Uterus (tissue), 4 donors: ENCODE measurements around the gene CES5A. TPM values are rescaled to one million over a fixed set of nuclear protein-coding genes. Genes with fewer than 3 reads are reported as not detected.

Source experiments
- DNase-seq, 2 donors: peaks; one replicate each; pipeline ENCODE4 v3.0.0-alpha.2; 2019 to 2020
- H3K27ac ChIP-seq, 2 donors: fragments of 200-600 bp; sonication (generic); 1 replicate in 1 of 2; 2 replicates in 1 of 2; pipeline ENCODE4 v1.5.1; 2016 to 2018
- H3K27me3 ChIP-seq, 2 donors: fragments of 200-600 bp; sonication (generic); one replicate each; pipeline ENCODE4 v1.5.1; 2018 to 2019; ENCODE audit warnings: control low read depth in 1 of 2
- H3K36me3 ChIP-seq, 2 donors: fragments of 200-600 bp; sonication (generic); one replicate each; pipeline ENCODE4 v1.5.1; 2019; ENCODE audit warnings: control low read depth in 1 of 2
- H3K4me1 ChIP-seq, 2 donors: fragments of 200-600 bp; sonication (generic); one replicate each; pipeline ENCODE4 v1.5.1; 2018 to 2019; ENCODE audit warnings: control low read depth in 1 of 2
- H3K4me3 ChIP-seq, 2 donors: fragments of 200-600 bp; sonication (generic); 1 replicate in 1 of 2; 2 replicates in 1 of 2; pipeline ENCODE4 v1.5.1; 2018 to 2019; ENCODE audit warnings: mild to moderate bottlenecking in 1 of 2
- H3K9me3 ChIP-seq, 2 donors: fragments of 200-600 bp; sonication (generic); one replicate each; pipeline ENCODE4 v1.5.1; 2019; ENCODE audit warnings: control low read depth in 1 of 2
- POLR2A ChIP-seq, 2 donors: fragments of 450-650 bp; IDR thresholded peaks; one replicate each; pipeline ENCODE4 v1.6.1; 2016; ENCODE audit warnings: antibody characterized with exemption in 2 of 2, mild to moderate bottlenecking in 1 of 2, moderate library complexity in 1 of 2
- intact Hi-C: fragments of 100-400 bp; cut with DNase I; formaldehyde crosslinking; loops from one replicate; pipeline ENCODE4 v1.15.1; 2023; ENCODE audit warnings: low total_unique reads
- total RNA-seq, 4 donors: library from RNA; depleted of rRNA in 3 of 4; stranded (reverse); fragments of >200 nt in 3 of 4; gene quantifications; one replicate each; pipeline versions ENCODE4 v1.1.0 to v1.2.4, GENCODE V29; 2014 to 2023
- TF ChIP-seq, protein P1 (sequence below), 4 experiments: fragments of 200-600 bp in 2 of 4; fragments of 450-650 bp in 2 of 4; sonication (generic) in 2 of 4; IDR thresholded peaks; one replicate each; pipeline ENCODE4 v1.5.1; 2016 to 2019; ENCODE audit warnings: antibody characterized with exemption in 4 of 4, mild to moderate bottlenecking in 2 of 4, moderate library complexity in 1 of 4
- donor health status: DM: yes; HTN: yes; CAD: no.

The CES5A gene, protein sequence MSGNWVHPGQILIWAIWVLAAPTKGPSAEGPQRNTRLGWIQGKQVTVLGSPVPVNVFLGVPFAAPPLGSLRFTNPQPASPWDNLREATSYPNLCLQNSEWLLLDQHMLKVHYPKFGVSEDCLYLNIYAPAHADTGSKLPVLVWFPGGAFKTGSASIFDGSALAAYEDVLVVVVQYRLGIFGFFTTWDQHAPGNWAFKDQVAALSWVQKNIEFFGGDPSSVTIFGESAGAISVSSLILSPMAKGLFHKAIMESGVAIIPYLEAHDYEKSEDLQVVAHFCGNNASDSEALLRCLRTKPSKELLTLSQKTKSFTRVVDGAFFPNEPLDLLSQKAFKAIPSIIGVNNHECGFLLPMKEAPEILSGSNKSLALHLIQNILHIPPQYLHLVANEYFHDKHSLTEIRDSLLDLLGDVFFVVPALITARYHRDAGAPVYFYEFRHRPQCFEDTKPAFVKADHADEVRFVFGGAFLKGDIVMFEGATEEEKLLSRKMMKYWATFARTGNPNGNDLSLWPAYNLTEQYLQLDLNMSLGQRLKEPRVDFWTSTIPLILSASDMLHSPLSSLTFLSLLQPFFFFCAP
- total RNA-seq: not detected

DNA sequence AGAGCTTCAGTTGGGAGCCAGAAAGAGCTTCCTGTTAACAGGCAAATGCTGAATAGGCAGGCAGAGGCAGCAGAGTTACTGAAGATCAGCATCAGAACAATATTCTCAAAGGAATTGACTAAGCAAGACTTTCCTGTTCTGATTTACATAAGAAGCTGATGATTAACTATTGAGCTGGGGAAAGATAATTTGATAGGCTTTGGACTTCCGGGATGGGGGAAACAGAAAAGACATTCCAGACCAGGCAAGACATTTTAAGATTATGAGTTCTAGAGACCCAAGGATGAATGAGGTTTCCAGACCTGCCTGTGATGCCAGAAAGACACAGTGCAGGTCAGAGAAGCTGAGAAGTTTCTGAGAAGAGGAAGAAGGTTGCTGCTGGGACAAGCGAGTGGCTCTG is at the start of gene CES5A:
TSS of gene CES5A (minus strand) at position 101 of the 400 bp plus-strand sequence. CDS start 152 bp downstream, outside the sequence.
- H3K27ac ChIP-seq: no peak within 1 kb of the TSS
- intact Hi-C loops: no loop called here
- H3K4me3 ChIP-seq: no peak within 1 kb of the TSS
- TF ChIP-seq, protein P1, sequence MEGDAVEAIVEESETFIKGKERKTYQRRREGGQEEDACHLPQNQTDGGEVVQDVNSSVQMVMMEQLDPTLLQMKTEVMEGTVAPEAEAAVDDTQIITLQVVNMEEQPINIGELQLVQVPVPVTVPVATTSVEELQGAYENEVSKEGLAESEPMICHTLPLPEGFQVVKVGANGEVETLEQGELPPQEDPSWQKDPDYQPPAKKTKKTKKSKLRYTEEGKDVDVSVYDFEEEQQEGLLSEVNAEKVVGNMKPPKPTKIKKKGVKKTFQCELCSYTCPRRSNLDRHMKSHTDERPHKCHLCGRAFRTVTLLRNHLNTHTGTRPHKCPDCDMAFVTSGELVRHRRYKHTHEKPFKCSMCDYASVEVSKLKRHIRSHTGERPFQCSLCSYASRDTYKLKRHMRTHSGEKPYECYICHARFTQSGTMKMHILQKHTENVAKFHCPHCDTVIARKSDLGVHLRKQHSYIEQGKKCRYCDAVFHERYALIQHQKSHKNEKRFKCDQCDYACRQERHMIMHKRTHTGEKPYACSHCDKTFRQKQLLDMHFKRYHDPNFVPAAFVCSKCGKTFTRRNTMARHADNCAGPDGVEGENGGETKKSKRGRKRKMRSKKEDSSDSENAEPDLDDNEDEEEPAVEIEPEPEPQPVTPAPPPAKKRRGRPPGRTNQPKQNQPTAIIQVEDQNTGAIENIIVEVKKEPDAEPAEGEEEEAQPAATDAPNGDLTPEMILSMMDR (IDR thresholded peaks at IDR 0.05): no peak
- TF ChIP-seq POLR2A (IDR thresholded peaks at IDR 0.05): no peak
- DNase-seq: no peak
- H3K4me1 ChIP-seq: no peaks in the 10 kb centered on the region
- H3K36me3 ChIP-seq: no peaks in the 10 kb centered on the region
- no peaks in the 10 kb centered on the region for H3K27me3 ChIP-seq
- H3K9me3 ChIP-seq: no peaks in the 10 kb centered on the region

DNA sequence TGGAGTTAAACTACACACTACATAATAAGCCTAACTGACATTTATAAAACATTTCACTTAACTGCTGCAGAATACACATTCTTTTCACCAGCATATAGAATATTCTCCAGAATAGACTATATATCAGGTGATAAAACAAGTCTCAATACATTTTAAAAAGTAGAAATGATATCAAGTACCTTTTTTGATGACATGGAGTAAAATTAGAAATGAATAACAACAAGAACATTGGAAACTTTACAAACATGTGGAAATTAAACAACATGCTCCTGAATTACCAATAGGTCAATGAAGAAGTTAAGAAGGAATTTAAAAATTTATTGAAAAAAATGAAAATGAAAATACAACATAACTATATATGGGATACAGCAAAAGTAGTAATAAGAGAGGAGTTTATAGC is 47.5 kb upstream of the CES5A start:
- DNase-seq: no peak
- H3K27me3 ChIP-seq: no peaks in the 10 kb centered on the region
- H3K9me3 ChIP-seq: no peaks in the 10 kb centered on the region
- intact Hi-C loops: no loop called here
- no peak overlapping the region for H3K4me3 ChIP-seq
- H3K27ac ChIP-seq: no peak overlapping the region
- H3K4me1 ChIP-seq: no peaks in the 10 kb centered on the region
- no peak for TF ChIP-seq POLR2A (IDR thresholded peaks at IDR 0.05)
- TF ChIP-seq, protein P1 (IDR thresholded peaks at IDR 0.05): no peak
- H3K36me3 ChIP-seq: no peaks in the 10 kb centered on the region

DNA sequence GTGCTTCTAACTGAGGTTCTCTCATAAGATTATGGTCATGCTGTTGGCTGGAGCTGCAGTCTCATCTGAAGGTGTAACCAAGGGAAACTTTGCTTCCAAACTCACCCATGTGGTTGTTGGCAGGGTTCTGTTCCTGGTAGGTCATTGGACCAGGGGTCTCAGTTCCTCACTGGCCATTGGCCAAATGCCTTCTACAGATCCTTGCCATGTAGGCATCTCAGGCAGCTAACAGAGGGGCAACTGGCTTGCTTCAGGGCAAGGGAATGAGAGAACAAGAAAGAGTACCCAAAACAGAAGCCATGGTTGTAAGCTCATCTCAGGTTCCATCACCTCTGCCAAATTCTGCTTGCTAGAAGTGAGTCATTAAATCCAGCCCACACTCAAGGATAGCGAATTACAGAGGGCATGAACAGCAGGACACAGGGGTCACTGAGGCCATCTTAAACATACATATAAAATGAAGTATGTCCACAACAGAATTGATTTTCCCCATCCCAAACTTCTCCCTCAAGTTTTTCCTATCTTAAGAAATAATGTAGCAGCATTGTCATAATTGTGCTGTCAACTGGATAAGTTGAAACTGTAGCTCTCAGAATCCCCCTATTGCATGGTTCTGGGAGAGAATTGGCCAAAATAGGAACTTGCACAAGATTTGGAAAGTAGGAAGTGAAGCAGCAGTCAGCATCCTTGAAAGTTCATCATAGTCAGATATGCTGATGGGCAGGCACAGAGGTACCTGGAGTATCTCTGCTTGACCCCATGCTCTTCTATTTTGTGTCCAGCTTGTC is 42.4 kb upstream of the CES5A start:
- Histone ChIP-seq H3K27ac (no peak overlapping the region), H3K4me3 (no peak overlapping the region), H3K4me1 (no peaks in the 10 kb centered on the region), H3K9me3 (no peaks in the 10 kb centered on the region), H3K36me3 (no peaks in the 10 kb centered on the region), H3K27me3 (no peaks in the 10 kb centered on the region)
- DNase-seq: no peak
- intact Hi-C loops: no loop called here
- TF ChIP-seq, protein P1 (IDR thresholded peaks at IDR 0.05): no peak
- no peak for TF ChIP-seq POLR2A (IDR thresholded peaks at IDR 0.05)

DNA sequence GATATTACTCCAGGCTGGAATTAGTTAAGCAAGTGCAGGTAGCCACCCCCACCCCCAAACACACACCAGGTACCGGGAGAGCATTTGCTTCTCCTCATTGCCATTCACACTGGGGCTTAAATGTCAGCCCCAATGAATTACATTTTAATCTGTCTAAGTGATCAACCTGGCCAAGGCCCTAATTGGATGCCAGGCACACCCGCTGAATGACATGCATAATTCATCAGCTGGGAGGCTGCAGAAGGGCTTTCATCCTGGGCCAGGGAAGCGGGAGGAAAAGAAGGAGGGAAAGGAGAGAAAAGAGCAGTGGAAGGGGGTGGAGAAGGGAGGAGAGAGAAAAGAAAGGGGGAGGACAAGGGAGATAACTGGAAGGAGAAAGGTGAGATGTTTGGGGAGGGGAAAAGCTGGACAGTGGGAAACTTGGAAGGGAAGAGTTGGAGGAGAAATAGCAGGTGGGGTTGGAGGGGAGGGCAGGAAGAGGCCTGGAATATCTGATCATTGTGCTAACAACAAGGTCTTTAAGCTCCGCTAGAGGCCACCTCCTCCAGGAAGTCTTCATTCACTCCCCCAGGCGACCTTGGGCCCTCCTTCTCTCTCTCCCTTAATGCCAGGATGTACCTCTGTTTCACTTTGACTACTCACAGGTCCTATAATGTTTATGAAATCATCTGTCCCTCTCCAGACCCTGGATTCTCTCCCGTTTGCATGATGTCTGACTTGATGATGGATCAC is 40.1 kb upstream of the CES5A start:
- intact Hi-C loops: no loop called here
- DNase-seq: no peak
- no peak overlapping the region for H3K27ac ChIP-seq

More for the DNA sequence above, 40.1 kb upstream of the CES5A start:
- Histone ChIP-seq H3K27me3 (no peaks in the 10 kb centered on the region), H3K36me3 (no peaks in the 10 kb centered on the region), H3K4me1 (no peaks in the 10 kb centered on the region), H3K9me3 (no peaks in the 10 kb centered on the region), H3K4me3 (no peak overlapping the region)
- no peak for TF ChIP-seq POLR2A (IDR thresholded peaks at IDR 0.05)
- TF ChIP-seq, protein P1 (IDR thresholded peaks at IDR 0.05): no peak
